ENCODE data around the gene HIVEP3.
A peak's percentile ranks its signal among the peaks of the same experiment; 100 is the strongest.
"Not testable (repeated sequence)": the region's sequence is repeated elsewhere in the genome, so short reads cannot be mapped to it uniquely, and the experiment has no call there.

Gene HIVEP3

GRCh38 chr1:41580520-41581172, 338.1 kb downstream of the HIVEP3 start:
- DNase-seq (ENCODE audit: low read depth), result no peak

GRCh38 chr1:41580021-41580420, 338.7 kb downstream of the HIVEP3 start:
- DNase-seq (ENCODE audit: low read depth), result no peak

GRCh38 chr1:41578712-41579335, 339.9 kb downstream of the HIVEP3 start:
- DNase-seq (ENCODE audit: low read depth), result no peak

- DNase-seq (ENCODE audit: low read depth), result no peak
These were observed 342.1 kb downstream of the HIVEP3 start for GRCh38 chr1:41576620-41577019.

GRCh38 chr1:41576206-41576605, 342.5 kb downstream of the HIVEP3 start:
- no peak for DNase-seq (ENCODE audit: low read depth)

GRCh38 chr1:41574842-41575241, 343.9 kb downstream of the HIVEP3 start:
- DNase-seq (ENCODE audit: low read depth), result no peak

GRCh38 chr1:41573785-41574713, 344.7 kb downstream of the HIVEP3 start:
- DNase-seq (ENCODE audit: low read depth), result peak; percentile 11

- no peak for DNase-seq (ENCODE audit: low read depth)
These were observed 345.5 kb downstream of the HIVEP3 start for GRCh38 chr1:41573194-41573593.

GRCh38 chr1:41572224-41572623, 346.5 kb downstream of the HIVEP3 start:
- DNase-seq (ENCODE audit: low read depth), result no peak

GRCh38 chr1:41571041-41571440, 347.7 kb downstream of the HIVEP3 start:
- DNase-seq (ENCODE audit: low read depth), result no peak

- no peak for DNase-seq (ENCODE audit: low read depth)
These were observed 350.5 kb downstream of the HIVEP3 start for GRCh38 chr1:41568204-41568603.

- DNase-seq (ENCODE audit: low read depth), result no peak
These were observed 351.8 kb downstream of the HIVEP3 start for GRCh38 chr1:41566969-41567368.

- no peak for DNase-seq (ENCODE audit: low read depth)
These were observed 352.3 kb downstream of the HIVEP3 start for GRCh38 chr1:41566274-41566885.

GRCh38 chr1:41564741-41565475, 353.8 kb downstream of the HIVEP3 start:
- DNase-seq (ENCODE audit: low read depth), result no peak

- no peak for DNase-seq (ENCODE audit: low read depth)
These were observed 356.4 kb downstream of the HIVEP3 start for GRCh38 chr1:41562328-41562727.

GRCh38 chr1:41560931-41561330, 357.8 kb downstream of the HIVEP3 start:
- DNase-seq (ENCODE audit: low read depth), result no peak

GRCh38 chr1:41560496-41560895, 358.2 kb downstream of the HIVEP3 start:
- no peak for DNase-seq (ENCODE audit: low read depth)

- DNase-seq (ENCODE audit: low read depth), result no peak
These were observed 359.4 kb downstream of the HIVEP3 start for GRCh38 chr1:41559331-41559730.

- no peak for DNase-seq (ENCODE audit: low read depth)
These were observed 360.0 kb downstream of the HIVEP3 start for GRCh38 chr1:41558761-41559171.

GRCh38 chr1:41557751-41558455, 360.8 kb downstream of the HIVEP3 start:
- no peak for DNase-seq (ENCODE audit: low read depth)

GRCh38 chr1:41554746-41555145, 364.0 kb downstream of the HIVEP3 start:
- not testable (repeated sequence) for DNase-seq (ENCODE audit: low read depth)
